OCI-LY1 (cell line): Measurements from ENCODE around the gene CTNS.

ENCODE experiments used
- H2AFZ ChIP-seq: fragments of 200-600 bp; sonication (generic), shearing (Covaris generic); 2 replicates; pipeline ENCODE4 v1.6.0; 2014; ENCODE audit warnings: antibody characterized with exemption, mild to moderate bottlenecking, low read length
- H3F3A ChIP-seq: fragments of 200-600 bp; sonication (generic), shearing (Covaris generic); 2 replicates; pipeline ENCODE4 v1.6.0; 2014; ENCODE audit warnings: mild to moderate bottlenecking, antibody characterized with exemption, low read length, moderate library complexity; ENCODE audit not compliant: insufficient read depth
- H3K27ac ChIP-seq: fragments of 200-600 bp; sonication (generic); 2 replicates; pipeline ENCODE4 v1.5.1; 2014; ENCODE audit warnings: low read length, mixed run types, mild to moderate bottlenecking, low read depth; ENCODE audit not compliant: poor library complexity, severe bottlenecking
- H3K27me3 ChIP-seq: fragments of 200-600 bp; sonication (generic); 2 replicates; pipeline ENCODE4 v1.6.0; 2014; ENCODE audit warnings: antibody characterized with exemption, mild to moderate bottlenecking, low read length, moderate library complexity; ENCODE audit not compliant: insufficient read depth
- H3K36me3 ChIP-seq: fragments of 200-600 bp; sonication (generic); 2 replicates; pipeline ENCODE4 v1.6.1; 2014; ENCODE audit warnings: mild to moderate bottlenecking, antibody characterized with exemption, low read length, moderate library complexity, mixed read lengths; ENCODE audit not compliant: insufficient read depth
- H3K4me1 ChIP-seq: fragments of 200-600 bp; sonication (generic); 2 replicates; pipeline ENCODE4 v1.5.1; 2014; ENCODE audit warnings: mild to moderate bottlenecking, low read length, moderate library complexity; ENCODE audit not compliant: insufficient read depth, severe bottlenecking
- H3K4me2 ChIP-seq: fragments of 200-600 bp; sonication (generic), shearing (Covaris generic); 2 replicates; pipeline ENCODE4 v1.6.1; 2014; ENCODE audit warnings: low read length
- H3K4me3 ChIP-seq: fragments of 200-600 bp; sonication (generic); 2 replicates; pipeline ENCODE4 v1.5.1; 2014; ENCODE audit warnings: low read length, low read depth, mild to moderate bottlenecking, mixed read lengths; ENCODE audit not compliant: poor library complexity, severe bottlenecking
- H3K79me2 ChIP-seq: fragments of 200-600 bp; shearing (Covaris generic); 2 replicates; pipeline ENCODE4 v1.6.1; 2016; ENCODE audit warnings: mixed run types, low read length, mixed read lengths; ENCODE audit not compliant: insufficient read depth
- H3K9ac ChIP-seq: fragments of 200-600 bp; sonication (generic), shearing (Covaris generic); 2 replicates; pipeline ENCODE4 v1.6.1; 2014; ENCODE audit warnings: mild to moderate bottlenecking, low read length, mixed read lengths
- H3K9me2 ChIP-seq: fragments of 200-600 bp; sonication (generic), shearing (Covaris generic); 2 replicates; pipeline ENCODE4 v1.6.1; 2014; ENCODE audit warnings: low read depth, mild to moderate bottlenecking, low read length, mixed read lengths
- H3K9me3 ChIP-seq: fragments of 200-600 bp; shearing (Covaris generic); 2 replicates; pipeline ENCODE4 v1.6.1; 2014; ENCODE audit warnings: low read length, mixed read lengths
- H4K20me1 ChIP-seq: fragments of 200-600 bp; sonication (generic), shearing (Covaris generic); 2 replicates; pipeline ENCODE4 v1.6.0; 2016; ENCODE audit warnings: mild to moderate bottlenecking, low read length; ENCODE audit not compliant: insufficient read depth
- EZH2 ChIP-seq: fragments of 200-600 bp; sonication (generic), shearing (Covaris generic); IDR thresholded peaks from 2 replicates; pipeline ENCODE4 v1.8.0; 2017; ENCODE audit warnings: borderline replicate concordance, mixed run types, mild to moderate bottlenecking, antibody characterized with exemption, low read length, moderate library complexity, mixed read lengths
- TF ChIP-seq, protein P1 (sequence below): fragments of 200-600 bp; sonication (generic), shearing (Covaris generic); IDR thresholded peaks from 2 replicates; pipeline ENCODE4 v1.5.1; 2017; ENCODE audit warnings: mild to moderate bottlenecking, antibody characterized with exemption, low read length, moderate library complexity, mixed read lengths

The CTNS gene

DNA sequence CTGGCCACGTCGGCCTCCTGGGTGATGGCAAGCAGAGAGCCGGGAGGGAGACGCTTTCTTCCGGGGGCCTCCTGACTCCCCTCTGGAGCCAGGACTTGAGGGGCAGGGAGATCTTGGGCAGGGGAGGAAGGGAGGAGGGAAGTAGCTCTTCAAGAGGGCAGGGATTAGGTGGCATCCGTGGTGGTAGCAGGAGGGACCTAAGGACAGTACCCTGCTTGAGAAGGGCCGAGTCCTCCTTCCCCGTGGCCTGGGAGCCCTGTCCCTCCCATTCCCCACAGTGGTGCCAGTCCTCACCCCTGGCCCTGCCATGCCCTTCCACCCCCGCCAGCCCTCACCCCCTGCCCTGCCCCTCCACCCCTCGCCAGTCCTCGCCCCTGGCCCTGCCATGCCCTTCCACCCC, 19.2 kb downstream of the CTNS start:
- TF ChIP-seq EZH2 = no peak
- TF ChIP-seq, protein P1, sequence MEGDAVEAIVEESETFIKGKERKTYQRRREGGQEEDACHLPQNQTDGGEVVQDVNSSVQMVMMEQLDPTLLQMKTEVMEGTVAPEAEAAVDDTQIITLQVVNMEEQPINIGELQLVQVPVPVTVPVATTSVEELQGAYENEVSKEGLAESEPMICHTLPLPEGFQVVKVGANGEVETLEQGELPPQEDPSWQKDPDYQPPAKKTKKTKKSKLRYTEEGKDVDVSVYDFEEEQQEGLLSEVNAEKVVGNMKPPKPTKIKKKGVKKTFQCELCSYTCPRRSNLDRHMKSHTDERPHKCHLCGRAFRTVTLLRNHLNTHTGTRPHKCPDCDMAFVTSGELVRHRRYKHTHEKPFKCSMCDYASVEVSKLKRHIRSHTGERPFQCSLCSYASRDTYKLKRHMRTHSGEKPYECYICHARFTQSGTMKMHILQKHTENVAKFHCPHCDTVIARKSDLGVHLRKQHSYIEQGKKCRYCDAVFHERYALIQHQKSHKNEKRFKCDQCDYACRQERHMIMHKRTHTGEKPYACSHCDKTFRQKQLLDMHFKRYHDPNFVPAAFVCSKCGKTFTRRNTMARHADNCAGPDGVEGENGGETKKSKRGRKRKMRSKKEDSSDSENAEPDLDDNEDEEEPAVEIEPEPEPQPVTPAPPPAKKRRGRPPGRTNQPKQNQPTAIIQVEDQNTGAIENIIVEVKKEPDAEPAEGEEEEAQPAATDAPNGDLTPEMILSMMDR = no peak
- Histone ChIP-seq H3K27ac (no peak overlapping the region), H3F3A (no peaks in the 10 kb centered on the region), H3K4me3 (no peak overlapping the region), H3K4me1 (no peaks in the 10 kb centered on the region), H3K9me2 (no peaks in the 10 kb centered on the region), H3K79me2 (no peaks in the 10 kb centered on the region), H4K20me1 (no peaks in the 10 kb centered on the region), H3K4me2 (no peak overlapping the region), H3K9me3 (no peaks in the 10 kb centered on the region), H2AFZ (no peak overlapping the region), H3K27me3 (no peaks in the 10 kb centered on the region), H3K36me3 (no peaks in the 10 kb centered on the region; the same call in 1 of the 2 replicates), H3K9ac (no peak overlapping the region)

DNA sequence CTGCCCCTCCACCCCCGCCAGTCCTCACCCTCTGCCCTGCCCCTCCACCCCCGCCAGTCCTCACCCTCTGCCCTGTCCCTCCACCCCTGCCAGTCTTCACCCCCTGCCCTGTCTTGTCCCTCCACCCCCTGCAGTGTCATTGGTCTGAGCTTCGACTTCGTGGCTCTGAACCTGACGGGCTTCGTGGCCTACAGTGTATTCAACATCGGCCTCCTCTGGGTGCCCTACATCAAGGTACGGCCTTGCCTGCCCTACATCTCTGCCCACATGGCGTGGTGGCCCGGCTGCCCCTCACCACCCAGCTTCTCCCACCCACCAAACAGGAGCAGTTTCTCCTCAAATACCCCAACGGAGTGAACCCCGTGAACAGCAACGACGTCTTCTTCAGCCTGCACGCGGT, 19.8 kb downstream of the CTNS start:
- H3K9me2 ChIP-seq = no peaks in the 10 kb centered on the region
- TF ChIP-seq, protein P1 = no peak
- TF ChIP-seq EZH2 = no peak
- H3K9ac ChIP-seq = no peak overlapping the region
- H3K27me3 ChIP-seq = no peaks in the 10 kb centered on the region
- H2AFZ ChIP-seq = no peak overlapping the region
- no peaks in the 10 kb centered on the region; the same call in 1 of the 2 replicates for H3K36me3 ChIP-seq
- no peaks in the 10 kb centered on the region for H3F3A ChIP-seq
- H3K4me2 ChIP-seq = no peak overlapping the region
- no peaks in the 10 kb centered on the region for H4K20me1 ChIP-seq
- no peak overlapping the region for H3K4me3 ChIP-seq
- no peaks in the 10 kb centered on the region for H3K4me1 ChIP-seq
- H3K9me3 ChIP-seq = no peaks in the 10 kb centered on the region
- no peaks in the 10 kb centered on the region for H3K79me2 ChIP-seq
- no peak overlapping the region for H3K27ac ChIP-seq

DNA sequence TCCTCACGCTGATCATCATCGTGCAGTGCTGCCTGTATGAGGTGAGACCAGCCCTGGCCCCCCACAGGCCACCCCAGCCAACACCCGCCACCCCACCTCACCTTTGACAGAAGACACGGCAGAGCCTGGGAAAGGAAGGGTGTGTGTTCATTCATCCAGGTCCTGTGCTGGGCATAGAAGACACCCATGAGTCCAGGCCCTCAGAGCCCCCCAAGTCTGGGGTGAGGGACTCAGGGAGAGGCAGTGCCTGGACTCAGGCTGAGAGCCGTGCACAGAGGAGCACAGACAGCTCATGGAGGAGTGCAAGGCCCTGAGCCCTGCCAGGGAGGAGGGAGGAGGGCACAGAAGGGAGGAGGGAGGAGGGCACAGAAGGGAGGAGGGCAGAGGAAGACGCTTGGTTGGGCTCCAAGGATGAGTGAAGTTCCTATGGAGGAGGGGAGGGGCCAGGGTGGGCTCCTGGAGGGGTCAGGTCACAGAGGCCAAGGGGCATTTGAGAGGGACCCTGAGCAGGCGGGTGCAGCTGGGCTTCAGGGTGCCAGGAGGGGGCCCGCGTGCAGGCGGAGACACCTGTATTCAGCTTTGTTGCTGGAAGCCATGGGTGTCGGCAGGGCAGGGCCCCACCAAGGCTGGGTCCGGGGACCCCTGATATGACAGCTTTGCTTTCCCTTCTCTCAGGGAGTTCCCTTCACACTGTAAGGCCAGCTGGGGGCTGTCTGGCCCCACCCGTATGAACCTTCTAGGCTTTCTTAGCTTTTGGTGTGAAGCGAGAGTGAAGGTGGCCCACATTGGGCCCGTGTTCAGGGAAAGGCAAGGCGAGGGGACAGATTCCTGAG, 20.4 kb downstream of the CTNS start:
- H3K27ac ChIP-seq = no peak overlapping the region
- H3K9ac ChIP-seq = no peak overlapping the region
- H2AFZ ChIP-seq = no peak overlapping the region
- no peaks in the 10 kb centered on the region for H3K27me3 ChIP-seq
- no peaks in the 10 kb centered on the region for H3K9me3 ChIP-seq
- no peaks in the 10 kb centered on the region for H3F3A ChIP-seq
- no peak overlapping the region for H3K4me2 ChIP-seq
- no peaks in the 10 kb centered on the region for H3K4me1 ChIP-seq
- H3K79me2 ChIP-seq = no peaks in the 10 kb centered on the region
- no peak for TF ChIP-seq EZH2
- TF ChIP-seq, protein P1 = no peak
- H3K4me3 ChIP-seq = no peak overlapping the region
- no peaks in the 10 kb centered on the region for H3K9me2 ChIP-seq
- no peaks in the 10 kb centered on the region; the same call in 1 of the 2 replicates for H3K36me3 ChIP-seq
- H4K20me1 ChIP-seq = no peaks in the 10 kb centered on the region
